Common myeloid progenitor, CD34-positive (primary cell): ENCODE measurements around the gene ITGB5.

Experiments used
- CTCF ChIA-PET: fragments of 350-600 bp; sonication (Branson Sonifier 250); formaldehyde crosslinking; loops from one replicate; lab custom pipeline; 2021; ENCODE audit warnings: antibody characterized with exemption; lab: Charles Lee
- POLR2A ChIA-PET: fragments of 350-600 bp; sonication (Branson Sonifier 250); formaldehyde crosslinking; loops from one replicate; lab custom pipeline; 2021; ENCODE audit warnings: antibody characterized with exemption; lab: Charles Lee
- DNase-seq, 3 donors: peaks; one replicate each; pipeline versions ENCODE4 v3.0.0 to v3.0.0-alpha.2; 2013
- H3K27ac ChIP-seq, 2 experiments: 1 replicate in 1 of 2; 2 replicates in 1 of 2; pipeline ENCODE4 v1.7.0; 2013; ENCODE audit warnings: inconsistent platforms in 2 of 2, low read length in 2 of 2, mild to moderate bottlenecking in 2 of 2, low read depth in 1 of 2, moderate library complexity in 1 of 2; ENCODE audit not compliant: severe bottlenecking in 2 of 2, insufficient read depth in 1 of 2, poor library complexity in 1 of 2
- H3K27me3 ChIP-seq, 5 experiments: replicated peaks in 2 of 5; 1 replicate in 3 of 5; 2 replicates in 2 of 5; pipeline versions ENCODE4 v1.6.1 to v1.7.0; 2013; ENCODE audit warnings: low read length in 4 of 5, mild to moderate bottlenecking in 2 of 5, moderate library complexity in 2 of 5, inconsistent platforms in 1 of 5; ENCODE audit not compliant: insufficient read depth in 5 of 5, control insufficient read depth in 4 of 5
- H3K36me3 ChIP-seq, 4 experiments: 1 replicate in 2 of 4; 2 replicates in 2 of 4; pipeline versions ENCODE4 v1.6.1 to v1.7.0; 2013; ENCODE audit warnings: low read length in 3 of 4, control low read depth in 1 of 4, mild to moderate bottlenecking in 1 of 4; ENCODE audit not compliant: control insufficient read depth in 4 of 4, insufficient read depth in 4 of 4
- H3K4me1 ChIP-seq, 4 experiments: 1 replicate in 3 of 4; 2 replicates in 1 of 4; pipeline versions ENCODE4 v1.6.1 to v1.7.1; 2013; ENCODE audit warnings: low read length in 3 of 4, mild to moderate bottlenecking in 3 of 4, control low read depth in 1 of 4, inconsistent platforms in 1 of 4, moderate library complexity in 1 of 4; ENCODE audit not compliant: control insufficient read depth in 4 of 4, insufficient read depth in 4 of 4; ENCODE audit errors: control extremely low read depth in 1 of 4
- H3K4me3 ChIP-seq, 7 experiments: 1 replicate in 4 of 7; 2 replicates in 3 of 7; pipeline versions ENCODE4 v1.5.1 to v1.7.0; 2013; ENCODE audit warnings: mild to moderate bottlenecking in 7 of 7, low read length in 6 of 7, moderate library complexity in 6 of 7, inconsistent platforms in 2 of 7, low read depth in 2 of 7, control low read depth in 1 of 7; ENCODE audit not compliant: insufficient read depth in 4 of 7, control insufficient read depth in 1 of 7; ENCODE audit errors: extremely low read depth in 1 of 7
- H3K9me3 ChIP-seq, 5 experiments: 1 replicate in 4 of 5; 2 replicates in 1 of 5; pipeline versions ENCODE4 v1.6.1 to v1.7.1; 2013; ENCODE audit warnings: low read length in 4 of 5, mild to moderate bottlenecking in 2 of 5, inconsistent platforms in 1 of 5, low read depth in 1 of 5, moderate library complexity in 1 of 5; ENCODE audit not compliant: control insufficient read depth in 4 of 5, insufficient read depth in 2 of 5; ENCODE audit errors: control extremely low read depth in 1 of 5
- WGBS: methylation state at CpG from one replicate; pipeline ENCODE4 v1.1.5; 2013; ENCODE audit not compliant: insufficient coverage; 5-methylcytosine and 5-hydroxymethylcytosine counted together

The ITGB5 gene

DNA sequence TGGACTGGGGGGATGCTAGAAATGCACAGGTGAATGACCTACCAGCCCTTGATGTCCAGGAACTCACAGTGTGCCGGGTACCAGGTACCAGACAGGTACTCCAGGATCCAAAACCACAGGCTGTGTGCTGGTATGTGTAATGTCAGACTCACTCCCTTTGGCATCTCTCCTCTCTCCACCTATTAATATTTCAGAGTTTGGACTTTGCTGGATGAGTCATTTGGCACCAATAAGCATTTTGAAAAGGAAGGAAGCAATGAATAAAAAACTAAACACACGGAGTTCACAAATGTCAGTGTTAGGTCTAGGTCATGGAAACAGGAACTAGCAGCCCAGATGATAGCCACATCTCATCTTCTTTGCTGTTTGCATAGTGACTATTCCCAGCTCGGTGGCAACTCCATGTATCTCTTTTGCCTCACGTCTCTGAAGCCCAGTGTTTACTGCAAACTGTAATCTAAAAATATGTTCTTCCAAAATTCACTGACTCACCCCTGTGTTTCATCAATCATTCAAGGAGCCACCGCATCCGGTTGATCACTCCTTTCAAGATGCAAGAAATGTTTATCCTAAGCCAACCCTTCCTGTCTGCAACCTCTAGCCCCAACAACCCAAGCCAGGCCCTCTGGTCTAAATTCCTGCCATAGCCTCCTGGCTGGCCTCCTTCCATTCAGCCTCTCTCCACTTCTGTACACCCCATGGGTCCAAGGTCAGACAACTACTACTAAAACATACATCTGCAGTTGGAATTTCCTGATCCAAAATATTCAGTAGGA, 8.4 kb downstream of the ITGB5 start:
- CTCF ChIA-PET, result interaction anchor here (0.8 to 1.8 kb wide), 4 partner anchors 33 to 154 kb away, joined by 3 to 5 read pairs (median 3); no protein-coding TSS in a partner anchor
- H3K36me3 ChIP-seq, result no peaks in the 10 kb centered on the region
- peak overlapping the region in 1 of 2 experiments; percentile 39 for H3K27ac ChIP-seq
- DNase-seq, result peak; percentile 76 to 94 (median 91)
- POLR2A ChIA-PET, result no interaction called here
- WGBS, result 0% methylated on average over 5 of the region's 6 CpGs
- no peaks in the 10 kb centered on the region for H3K9me3 ChIP-seq
- peak overlapping the region in 1 of 7 experiments; percentile 5 for H3K4me3 ChIP-seq
- peaks cover 0 to 4% (median 2%) of the 10 kb centered on the region in 5 experiments for H3K27me3 ChIP-seq
- H3K4me1 ChIP-seq, result peaks cover 15 to 36% (median 23%) of the 10 kb centered on the region in 4 experiments

DNA sequence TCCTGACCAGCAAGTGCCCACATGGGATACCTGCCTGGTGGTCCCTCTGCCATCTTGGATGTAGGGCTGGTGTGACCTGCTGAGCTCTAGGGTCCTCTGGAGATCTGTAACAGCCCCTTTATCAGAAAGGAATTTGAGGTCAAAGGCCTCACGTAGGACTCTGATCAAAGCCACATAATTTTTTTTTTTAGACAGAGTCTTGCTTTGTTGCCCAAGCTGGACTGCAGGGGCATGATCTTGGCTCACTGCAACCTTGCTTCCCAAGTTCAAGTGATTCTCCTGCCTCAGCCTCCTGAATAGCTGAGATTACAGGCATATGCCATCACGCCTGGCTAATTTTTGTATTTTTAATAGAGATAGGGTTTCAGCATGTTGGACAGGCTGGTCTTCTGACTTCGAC, 9.5 kb downstream of the ITGB5 start:
- ChIA-PET POLR2A (no interaction called here), CTCF (interaction anchor here (0.9 to 1.3 kb wide), 2 partner anchors 32 to 116 kb away, joined by 3 read pairs; no protein-coding TSS in a partner anchor)
- Histone ChIP-seq H3K27ac (no peak overlapping the region), H3K4me3 (no peak overlapping the region), H3K27me3 (peaks cover 0 to 2% (median 0%) of the 10 kb centered on the region in 5 experiments), H3K36me3 (no peaks in the 10 kb centered on the region), H3K9me3 (no peaks in the 10 kb centered on the region), H3K4me1 (peaks cover 15 to 36% (median 23%) of the 10 kb centered on the region in 4 experiments)
- DNase-seq, result no peak
- 88% methylated on average over 1 of the region's 3 CpGs for WGBS

DNA sequence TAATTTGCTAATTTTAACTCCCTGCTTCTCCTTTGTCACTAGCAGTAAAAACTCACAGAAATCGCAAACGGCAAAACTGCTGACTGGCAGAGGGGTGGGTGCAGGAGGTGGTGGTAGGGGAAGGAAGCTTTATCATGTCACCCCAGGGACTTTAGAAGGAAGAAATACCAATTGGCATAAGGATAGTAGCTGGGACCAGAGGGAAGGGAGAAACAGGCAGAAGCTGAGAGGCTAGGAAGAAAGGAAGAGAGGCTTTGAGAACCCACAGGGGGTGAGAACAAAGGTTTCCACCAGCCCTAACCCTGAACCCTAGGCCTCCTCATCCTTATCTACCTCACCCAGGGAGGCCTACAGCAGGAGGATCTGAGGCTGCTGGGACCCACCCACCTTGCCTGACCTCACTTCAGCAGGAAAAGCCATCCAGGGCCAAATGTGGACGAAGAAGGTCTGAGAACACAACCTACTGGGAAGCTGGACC, 10.7 kb downstream of the ITGB5 start:
- 43% methylated on average over 1 of the region's 3 CpGs for WGBS
- DNase-seq, result peak in 2 of 3 donors; percentile 49 to 62
- POLR2A ChIA-PET, result no interaction called here
- Histone ChIP-seq H3K4me3 (no peak overlapping the region), H3K4me1 (peaks cover 15 to 36% (median 23%) of the 10 kb centered on the region in 4 experiments), H3K36me3 (no peaks in the 10 kb centered on the region), H3K27ac (peak overlapping the region in 1 of 2 experiments; percentile 15), H3K9me3 (no peaks in the 10 kb centered on the region), H3K27me3 (no peaks in the 10 kb centered on the region)
- CTCF ChIA-PET, result interaction anchor here (0.7 to 1.7 kb wide), 8 partner anchors 9 to 116 kb away, joined by 3 to 4 read pairs (median 3); no protein-coding TSS in a partner anchor

DNA sequence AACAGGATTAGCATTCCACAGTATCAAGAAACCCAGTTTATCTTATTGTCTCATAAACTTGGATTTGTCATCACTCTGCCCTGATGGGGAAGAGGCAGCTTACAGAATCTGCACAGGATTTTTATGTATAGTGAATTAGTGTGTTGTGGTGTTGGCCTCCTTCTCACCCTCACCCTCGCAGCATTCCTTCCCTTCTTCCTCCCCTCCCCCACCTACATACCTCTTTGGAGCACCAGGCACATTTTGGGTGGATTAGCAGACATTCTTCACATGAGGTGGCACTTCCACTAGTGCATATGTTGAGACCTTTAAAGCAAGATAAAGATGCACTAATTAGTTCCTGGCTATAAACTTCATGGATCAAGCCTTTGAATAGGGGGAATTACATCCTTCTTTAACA, 13.9 kb downstream of the ITGB5 start:
- WGBS, result no CpG with 5 or more reads among the region's 1 CpG
- no peak overlapping the region for H3K27ac ChIP-seq
- ChIA-PET CTCF (interaction anchor here (2.1 kb wide), 1 partner anchor 16 kb away, joined by 6 read pairs; no protein-coding TSS in a partner anchor), POLR2A (no interaction called here)
- no peak overlapping the region for H3K4me3 ChIP-seq
- no peaks in the 10 kb centered on the region for H3K27me3 ChIP-seq
- H3K9me3 ChIP-seq, result no peaks in the 10 kb centered on the region
- H3K4me1 ChIP-seq, result peaks cover 7 to 20% (median 11%) of the 10 kb centered on the region in 4 experiments
- no peak for DNase-seq
- H3K36me3 ChIP-seq, result no peaks in the 10 kb centered on the region

DNA sequence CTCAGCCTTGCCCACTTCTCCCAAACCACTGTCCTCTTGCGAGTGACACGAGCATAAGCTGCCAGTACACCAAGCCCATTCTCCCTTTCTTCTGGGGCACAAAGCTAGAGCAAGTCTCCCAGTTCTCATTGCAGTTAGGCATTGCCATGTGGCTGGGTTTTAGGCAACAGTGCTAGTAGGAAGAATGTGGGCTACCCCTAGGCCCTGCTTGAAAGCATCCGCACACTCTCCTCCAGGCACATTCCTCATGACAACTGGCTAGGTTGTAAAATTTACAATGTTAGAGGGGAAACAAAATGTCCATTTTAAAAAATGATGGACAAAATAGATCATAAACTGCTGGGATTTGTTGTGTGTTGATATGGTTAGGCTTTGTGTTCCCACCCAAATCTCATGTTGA, 19.7 kb downstream of the ITGB5 start:
- Histone ChIP-seq H3K9me3 (no peaks in the 10 kb centered on the region), H3K4me1 (no peaks in the 10 kb centered on the region), H3K4me3 (no peak overlapping the region), H3K36me3 (no peaks in the 10 kb centered on the region), H3K27ac (no peak overlapping the region), H3K27me3 (no peaks in the 10 kb centered on the region)
- 100% methylated on average over 1 of the region's 3 CpGs for WGBS
- DNase-seq, result no peak
- POLR2A ChIA-PET, result no interaction called here
- CTCF ChIA-PET, result no interaction called here

DNA sequence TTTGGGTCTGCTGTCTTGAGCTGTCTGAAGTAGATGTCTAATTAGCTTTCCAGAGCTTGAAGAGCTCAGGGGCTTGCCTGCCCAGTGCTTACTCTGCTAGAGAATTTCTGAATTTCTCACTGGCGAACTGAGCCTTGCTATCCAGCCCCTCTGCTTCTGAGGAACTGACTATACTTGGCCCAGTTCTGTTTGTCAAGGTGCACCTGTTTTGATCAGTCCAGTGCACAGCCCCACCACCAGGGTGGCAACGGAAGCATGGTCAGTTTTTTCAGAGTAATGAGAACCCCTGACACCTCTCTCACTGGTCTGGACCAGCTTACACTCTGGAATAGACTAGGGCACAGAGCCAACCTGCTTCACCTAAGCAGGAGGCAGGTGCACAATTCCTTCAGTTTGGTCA, 25.2 kb downstream of the ITGB5 start:
- WGBS, result 95% methylated on average over 2 of the region's 2 CpGs
- Histone ChIP-seq H3K36me3 (no peaks in the 10 kb centered on the region), H3K9me3 (no peaks in the 10 kb centered on the region), H3K27ac (no peak overlapping the region), H3K27me3 (no peaks in the 10 kb centered on the region), H3K4me1 (no peaks in the 10 kb centered on the region), H3K4me3 (no peak overlapping the region)
- POLR2A ChIA-PET, result interaction anchor here (1.3 kb wide), 1 partner anchor 16 kb away, joined by 5 read pairs; no protein-coding TSS in a partner anchor
- no peak for DNase-seq
- CTCF ChIA-PET, result interaction anchor here (1.0 to 1.3 kb wide), 5 partner anchors 14 to 200 kb away, joined by 3 to 5 read pairs (median 3); no protein-coding TSS in a partner anchor

DNA sequence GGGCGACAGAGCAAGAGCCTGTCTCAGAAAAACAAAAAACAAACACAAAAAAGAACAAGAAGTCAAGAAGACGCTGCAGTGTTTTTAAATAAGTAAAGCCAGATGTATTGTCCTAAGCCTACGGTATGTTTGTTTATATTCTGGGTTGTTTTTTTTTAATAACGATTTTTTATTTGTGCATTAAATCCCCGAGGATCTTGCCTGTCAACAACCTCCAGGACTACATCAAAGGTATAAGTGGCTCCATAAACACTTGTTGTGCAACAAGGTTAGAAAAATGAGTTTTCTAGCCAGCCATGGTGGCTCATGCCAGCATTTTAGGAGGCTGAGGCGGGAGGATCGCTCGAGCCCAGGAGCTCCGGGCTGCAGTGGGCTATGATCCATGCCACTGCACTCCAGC, 26.1 kb downstream of the ITGB5 start:
- Histone ChIP-seq H3K36me3 (no peaks in the 10 kb centered on the region), H3K27me3 (peaks cover 0 to 2% (median 0%) of the 10 kb centered on the region in 5 experiments), H3K27ac (no peak overlapping the region), H3K4me3 (no peak overlapping the region), H3K9me3 (no peaks in the 10 kb centered on the region), H3K4me1 (no peaks in the 10 kb centered on the region)
- CTCF ChIA-PET, result interaction anchor here (1.2 kb wide), 1 partner anchor 100 kb away, joined by 3 read pairs; no protein-coding TSS in a partner anchor
- DNase-seq, result no peak
- POLR2A ChIA-PET, result interaction anchor here (0.6 kb wide), 1 partner anchor 13 kb away, joined by 3 read pairs; no protein-coding TSS in a partner anchor
- WGBS, result 100% methylated on average over 4 of the region's 9 CpGs
